RWPE2 (cell line): ENCODE measurements around the gene RNF138.
A peak's percentile ranks its signal among the peaks of the same experiment; 100 is the strongest.
"Not testable (repeated sequence)": the region's sequence is repeated elsewhere in the genome, so short reads cannot be mapped to it uniquely, and the experiment has no call there.

Source experiments
- ATAC-seq: fragments of 200-7000 bp; cut with Tn5 transposase; 3 replicates; pipeline ENCODE4 v1.9.1; 2021; ENCODE audit warnings: low read depth
- DNase-seq: peaks from one replicate; pipeline ENCODE4 v3.0.0-alpha.2; 2020; ENCODE audit warnings: low spot score
- H3K27ac ChIP-seq: fragments of 450-650 bp; 2 replicates; pipeline ENCODE4 v1.5.1; 2017; ENCODE audit warnings: mild to moderate bottlenecking; ENCODE audit not compliant: poor library complexity, severe bottlenecking
- H3K27me3 ChIP-seq: fragments of 250-450 bp; sonication (Bioruptor Pico); 2 replicates; pipeline ENCODE4 v1.5.1; 2021; ENCODE audit warnings: mild to moderate bottlenecking, moderate library complexity; ENCODE audit not compliant: insufficient read depth, poor library complexity, severe bottlenecking
- H3K36me3 ChIP-seq: fragments of 250-450 bp; sonication (Bioruptor Pico); 2 replicates; pipeline ENCODE4 v1.5.1; 2020; ENCODE audit warnings: low read depth, mild to moderate bottlenecking, moderate library complexity
- H3K4me1 ChIP-seq: fragments of 250-450 bp; sonication (Bioruptor Pico); 2 replicates; pipeline ENCODE4 v1.5.1; 2021; ENCODE audit warnings: mild to moderate bottlenecking, moderate library complexity; ENCODE audit not compliant: insufficient read depth, poor library complexity, severe bottlenecking
- H3K4me3 ChIP-seq: fragments of 250-450 bp; sonication (Bioruptor Pico); 2 replicates; pipeline ENCODE4 v1.5.1; 2021; ENCODE audit warnings: mild to moderate bottlenecking, moderate library complexity; ENCODE audit not compliant: severe bottlenecking
- H3K9me3 ChIP-seq: fragments of 250-450 bp; sonication (Bioruptor Pico); 2 replicates; pipeline ENCODE4 v1.5.1; 2021; ENCODE audit warnings: mild to moderate bottlenecking, moderate library complexity; ENCODE audit not compliant: severe bottlenecking
- TF ChIP-seq, protein P1 (sequence below): fragments of 450-650 bp; IDR thresholded peaks from one replicate; pipeline ENCODE4 v1.5.1; 2017; ENCODE audit warnings: mild to moderate bottlenecking, moderate library complexity; ENCODE audit not compliant: poor library complexity, severe bottlenecking

Gene RNF138

DNA sequence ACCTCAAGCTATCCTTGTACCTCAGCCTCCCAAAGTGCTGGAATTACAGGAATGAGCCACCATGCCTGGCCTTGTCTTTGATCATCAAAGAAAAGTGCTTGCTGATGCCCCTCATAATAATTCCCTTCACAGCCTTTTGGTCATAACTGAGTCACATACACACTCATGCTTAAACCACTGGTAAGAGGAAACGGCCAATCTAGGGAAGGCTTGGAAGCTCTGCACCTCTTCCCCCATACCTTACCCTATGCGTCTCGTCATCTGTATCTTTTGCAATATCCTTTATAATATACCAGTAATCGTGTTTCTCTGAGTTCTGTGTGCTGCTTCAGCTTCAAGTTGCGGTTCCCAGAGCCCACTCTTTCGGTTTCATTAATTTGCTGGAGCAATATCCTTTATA is 4.8 kb upstream of the RNF138 start:
- Histone ChIP-seq H3K4me1 (peaks cover 8% of the 10 kb centered on the region), H3K27me3 (no peaks in the 10 kb centered on the region), H3K36me3 (no peaks in the 10 kb centered on the region), H3K9me3 (no peaks in the 10 kb centered on the region), H3K4me3 (no peak overlapping the region), H3K27ac (peak overlapping the region; percentile 11)
- TF ChIP-seq, protein P1, sequence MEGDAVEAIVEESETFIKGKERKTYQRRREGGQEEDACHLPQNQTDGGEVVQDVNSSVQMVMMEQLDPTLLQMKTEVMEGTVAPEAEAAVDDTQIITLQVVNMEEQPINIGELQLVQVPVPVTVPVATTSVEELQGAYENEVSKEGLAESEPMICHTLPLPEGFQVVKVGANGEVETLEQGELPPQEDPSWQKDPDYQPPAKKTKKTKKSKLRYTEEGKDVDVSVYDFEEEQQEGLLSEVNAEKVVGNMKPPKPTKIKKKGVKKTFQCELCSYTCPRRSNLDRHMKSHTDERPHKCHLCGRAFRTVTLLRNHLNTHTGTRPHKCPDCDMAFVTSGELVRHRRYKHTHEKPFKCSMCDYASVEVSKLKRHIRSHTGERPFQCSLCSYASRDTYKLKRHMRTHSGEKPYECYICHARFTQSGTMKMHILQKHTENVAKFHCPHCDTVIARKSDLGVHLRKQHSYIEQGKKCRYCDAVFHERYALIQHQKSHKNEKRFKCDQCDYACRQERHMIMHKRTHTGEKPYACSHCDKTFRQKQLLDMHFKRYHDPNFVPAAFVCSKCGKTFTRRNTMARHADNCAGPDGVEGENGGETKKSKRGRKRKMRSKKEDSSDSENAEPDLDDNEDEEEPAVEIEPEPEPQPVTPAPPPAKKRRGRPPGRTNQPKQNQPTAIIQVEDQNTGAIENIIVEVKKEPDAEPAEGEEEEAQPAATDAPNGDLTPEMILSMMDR: no peak
- no peak for DNase-seq
- peak; percentile 62; the same call in 2 of the 3 replicates for ATAC-seq

DNA sequence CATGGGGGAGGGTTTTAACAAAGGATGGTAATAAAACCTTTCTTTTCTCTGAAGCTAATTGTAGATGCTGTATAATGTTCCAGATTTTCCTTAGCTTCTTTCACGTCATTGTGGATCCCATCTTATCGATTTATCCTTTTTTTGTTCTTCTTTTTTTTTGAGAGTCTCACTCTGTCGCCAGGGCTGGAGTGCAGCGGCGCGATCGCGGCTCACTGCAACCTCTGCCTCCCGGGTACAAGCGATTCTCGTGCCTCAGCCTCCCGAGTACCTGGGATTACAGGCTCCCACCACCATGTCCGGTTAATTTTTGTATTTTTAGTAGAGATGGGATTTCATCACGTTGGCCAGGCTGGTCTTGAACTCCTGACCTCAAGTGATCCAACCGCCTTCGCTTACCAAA is 843 bp upstream of the RNF138 start:
- H3K36me3 ChIP-seq: peaks cover 24% of the 10 kb centered on the region
- H3K4me1 ChIP-seq, DNase-seq, H3K4me3 ChIP-seq, ATAC-seq, H3K27ac ChIP-seq, H3K9me3 ChIP-seq, H3K27me3 ChIP-seq: not testable (repeated sequence)

DNA sequence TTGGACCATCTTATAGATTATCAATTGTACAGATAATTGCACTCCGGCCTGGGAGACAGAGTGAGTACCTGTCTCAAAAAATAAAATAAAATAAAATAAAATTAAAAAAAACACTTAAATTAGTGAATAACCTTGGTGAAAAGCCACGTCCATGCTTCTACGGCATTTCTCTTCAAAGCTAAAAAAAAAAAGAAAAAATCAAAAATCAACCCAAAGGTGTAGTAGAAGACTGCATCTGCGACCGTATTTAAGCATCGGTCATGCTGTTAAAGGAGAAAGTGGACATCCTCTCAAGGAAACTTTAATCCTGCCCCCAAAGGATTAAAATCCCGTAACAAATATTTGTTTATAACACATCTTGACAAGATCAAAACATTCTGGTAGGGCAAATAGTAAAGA is 350 bp upstream of the RNF138 start:
- peaks cover 29% of the 10 kb centered on the region for H3K36me3 ChIP-seq
- DNase-seq: no peak
- TF ChIP-seq, protein P1: no peak
- no peaks in the 10 kb centered on the region for H3K9me3 ChIP-seq
- no peaks in the 10 kb centered on the region for H3K27me3 ChIP-seq
- peak overlapping the region; percentile 87 for H3K27ac ChIP-seq
- peak overlapping the region; percentile 80 for H3K4me3 ChIP-seq
- H3K4me1 ChIP-seq: no peaks in the 10 kb centered on the region
- ATAC-seq: no peak

DNA sequence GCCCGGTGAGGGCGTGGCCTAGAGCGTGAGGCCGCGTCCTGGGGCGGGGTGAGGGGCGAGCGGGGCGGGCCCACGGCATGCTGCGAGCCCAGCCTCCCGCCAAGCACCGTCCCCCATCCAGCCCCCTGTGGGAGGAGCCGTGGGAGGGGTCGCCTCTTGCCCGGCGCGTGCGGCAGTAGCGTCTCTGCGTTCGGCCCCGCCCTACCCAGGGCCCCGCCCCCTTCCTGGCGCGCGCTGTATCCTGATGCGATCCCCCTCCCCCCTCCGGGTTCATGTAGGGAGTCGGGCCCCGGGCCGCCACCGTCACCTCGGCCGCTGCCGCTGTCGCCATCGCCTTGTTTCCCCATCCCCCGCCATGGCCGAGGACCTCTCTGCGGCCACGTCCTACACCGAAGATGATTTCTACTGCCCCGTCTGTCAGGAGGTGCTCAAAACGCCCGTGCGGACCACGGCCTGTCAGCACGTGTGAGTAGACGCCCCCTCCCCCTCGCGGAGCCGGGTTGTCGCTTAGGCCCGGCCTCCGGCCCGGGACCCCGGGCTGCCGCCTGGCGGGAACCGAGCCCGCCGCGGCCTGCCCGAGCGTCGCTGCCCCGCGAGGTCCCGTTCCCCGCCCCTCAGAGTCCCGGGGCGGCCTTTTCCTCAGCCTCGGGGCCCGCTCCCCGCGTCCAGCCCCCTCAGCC is 888 bp downstream of the RNF138 start:
- Histone ChIP-seq H3K4me3 (peak overlapping the region; percentile 80), H3K27ac (peak overlapping the region; percentile 87), H3K9me3 (no peaks in the 10 kb centered on the region), H3K4me1 (no peaks in the 10 kb centered on the region), H3K27me3 (no peaks in the 10 kb centered on the region), H3K36me3 (peaks cover 39% of the 10 kb centered on the region)
- TF ChIP-seq, protein P1: no peak
- DNase-seq (peak; percentile 96), ATAC-seq (peak; percentile 88)

DNA sequence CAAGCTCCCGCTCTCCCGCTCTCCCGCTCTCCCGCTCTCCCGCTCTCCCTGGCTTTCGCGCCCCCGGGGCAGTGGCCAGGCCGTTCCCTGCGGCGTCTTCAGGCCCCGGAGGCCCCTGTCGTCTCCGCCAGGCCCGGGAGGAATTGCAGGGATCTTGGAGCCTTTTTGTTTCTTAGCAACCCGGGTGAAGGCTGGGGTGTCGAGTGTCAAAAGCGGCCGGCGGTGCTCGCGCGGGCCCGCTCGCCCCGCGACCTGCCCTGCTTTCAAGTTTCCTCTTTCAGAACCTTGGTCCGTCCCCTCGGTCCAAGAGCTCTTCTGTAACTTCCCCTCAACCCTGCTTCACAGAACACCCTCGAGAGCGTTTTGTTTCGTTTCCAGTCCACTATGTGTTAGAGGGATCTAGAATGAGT is 1.4 kb downstream of the RNF138 start:
- TF ChIP-seq, protein P1: no peak
- Histone ChIP-seq H3K4me1 (no peaks in the 10 kb centered on the region), H3K4me3 (peak overlapping the region; percentile 80), H3K27ac (peak overlapping the region; percentile 87), H3K27me3 (no peaks in the 10 kb centered on the region), H3K9me3 (no peaks in the 10 kb centered on the region), H3K36me3 (peaks cover 39% of the 10 kb centered on the region)
- peak; percentile 56 for DNase-seq
- peak; percentile 26 for ATAC-seq
